ENCODE results near the gene MOV10.
"Not testable (repeated sequence)": the region's sequence is repeated elsewhere in the genome, so short reads cannot be mapped to it uniquely, and the experiment has no call there.

MOV10 gene

GRCh38 chr1:112714313-112715263 lies 40.1 kb downstream of the MOV10 start:
- DNase-seq: no peak

GRCh38 chr1:112715264-112716053 lies 41.0 kb downstream of the MOV10 start, which contains the start of gene PPM1J:
PPM1J (minus strand) TSS chr1:112715332; CDS start chr1:112715301, 31 bp downstream.
- peak; percentile 98 for DNase-seq

- peak; percentile 75 for DNase-seq
Measured at GRCh38 chr1:112716133-112716720, 41.8 kb downstream of the MOV10 start.

GRCh38 chr1:112717263-112717873 lies 42.9 kb downstream of the MOV10 start:
- DNase-seq: no peak

GRCh38 chr1:112718691-112719418 lies 44.4 kb downstream of the MOV10 start:
- DNase-seq: peak; percentile 68

- DNase-seq: no peak
Measured at GRCh38 chr1:112719706-112720105, 45.2 kb downstream of the MOV10 start.

- DNase-seq: no peak
Measured at GRCh38 chr1:112720800-112721199, 46.3 kb downstream of the MOV10 start.

- not testable (repeated sequence) for DNase-seq
Measured at GRCh38 chr1:112721294-112721693, 46.8 kb downstream of the MOV10 start.

- DNase-seq: no peak
Measured at GRCh38 chr1:112721966-112722524, 47.6 kb downstream of the MOV10 start.

- DNase-seq: no peak
Measured at GRCh38 chr1:112722601-112723510, 48.4 kb downstream of the MOV10 start.

GRCh38 chr1:112723511-112723839 lies 49.0 kb downstream of the MOV10 start:
- no peak for DNase-seq

GRCh38 chr1:112724240-112724639 lies 49.8 kb downstream of the MOV10 start:
- not testable (repeated sequence) for DNase-seq

GRCh38 chr1:112727716-112728115 lies 53.3 kb downstream of the MOV10 start:
- DNase-seq: no peak

- not testable (repeated sequence) for DNase-seq
Measured at GRCh38 chr1:112728306-112728971, 54.0 kb downstream of the MOV10 start.

GRCh38 chr1:112729011-112729410 lies 54.6 kb downstream of the MOV10 start:
- DNase-seq: not testable (repeated sequence)

GRCh38 chr1:112729909-112730308 lies 55.5 kb downstream of the MOV10 start:
- DNase-seq: no peak

- DNase-seq: no peak
Measured at GRCh38 chr1:112731451-112731850, 57.0 kb downstream of the MOV10 start.

- DNase-seq: no peak
Measured at GRCh38 chr1:112735752-112736151, 61.3 kb downstream of the MOV10 start.

- no peak for DNase-seq
Measured at GRCh38 chr1:112737573-112737972, 63.1 kb downstream of the MOV10 start.
